ENCODE measurements around the gene PTPRN2. TPM values are rescaled to one million over a fixed set of nuclear protein-coding genes. Genes with fewer than 3 reads are reported as not detected.
A peak's percentile ranks its signal among the peaks of the same experiment; 100 is the strongest.

Gene PTPRN2
- total and polyA plus RNA-seq, 9 of the 15 experiments (the other 6 are each of a cell fraction or from before 2014, with no cell fraction given): not detected

DNA sequence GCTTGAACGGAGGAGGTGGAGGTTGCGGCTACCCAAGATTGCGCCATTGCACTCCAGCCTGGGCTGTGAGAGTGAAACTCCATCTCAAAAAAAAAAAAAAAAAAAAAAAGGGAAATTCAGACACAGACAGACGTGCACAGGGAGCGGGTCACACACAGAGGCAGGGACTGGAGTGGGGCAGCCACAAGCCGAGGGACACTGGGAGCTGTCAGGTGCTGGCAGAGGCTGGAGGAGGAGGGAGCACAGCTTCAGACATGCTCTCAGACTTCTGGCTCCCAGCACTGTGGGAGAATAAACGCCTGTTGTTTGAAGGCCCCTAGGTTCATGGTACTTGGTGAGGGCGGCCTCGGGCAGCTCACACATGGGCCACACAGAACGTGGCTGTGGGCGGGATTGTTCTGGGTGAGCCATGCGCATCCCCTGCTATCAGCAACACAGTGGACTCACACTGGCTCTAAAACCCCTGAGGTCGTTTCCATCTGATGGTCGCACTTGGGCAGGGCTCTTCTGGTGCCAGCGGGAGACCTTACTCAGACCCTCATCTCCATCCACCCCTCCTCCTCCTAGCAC, 874.9 kb downstream of the PTPRN2 start:
- Histone ChIP-seq H3K9ac (ENCODE audit: insufficient read depth in 1 of 2, low read depth in 2 of 2, low read length in 2 of 2) (no peak overlapping the region), H2AFZ (ENCODE audit: low read depth, low read length) (no peak overlapping the region), H3K9me3 (replicated peaks; ENCODE audit: control insufficient read depth, insufficient read depth, low read depth, low read length) (no peaks in the 10 kb centered on the region), H3K4me2 (ENCODE audit: insufficient read depth, low read length) (no peak overlapping the region), H3K9me1 (ENCODE audit: control insufficient read depth, insufficient read depth, low read length) (no peaks in the 10 kb centered on the region), H3K4me3 (no peak overlapping the region), H3K27me3 (ENCODE audit: control insufficient read depth in 2 of 2, insufficient read depth in 2 of 2, low read length in 2 of 2) (peaks cover 62 to 77% of the 10 kb centered on the region in 2 experiments), H3K27ac (ENCODE audit: extremely low read depth, low read depth, low read length) (no peak overlapping the region), H3K36me3 (ENCODE audit: control insufficient read depth, insufficient read depth, low read length) (no peaks in the 10 kb centered on the region), H4K20me1 (replicated peaks; ENCODE audit: control insufficient read depth, insufficient read depth, low read length) (peaks cover 5% of the 10 kb centered on the region), H3K79me2 (ENCODE audit: control insufficient read depth, insufficient read depth, low read length) (no peaks in the 10 kb centered on the region), H3K4me1 (replicated peaks in 1 of 2; ENCODE audit: control insufficient read depth in 2 of 2, insufficient read depth in 2 of 2, low read length in 2 of 2) (no peaks in the 10 kb centered on the region; a peak in 1 of 5 replicates)
- CTCF ChIA-PET (ENCODE audit: low intra/inter-chr PET ratio): no interaction called here
- BruUV-seq (replicated peaks): no TSS peak
- no peak for FAIRE-seq
- no peak for TF ChIP-seq HNRNPK (IDR thresholded peaks at IDR 0.05; ENCODE audit: low read depth, low read length, poor library complexity, severe bottlenecking)
- no peak for TF ChIP-seq NCOA2 (IDR thresholded peaks at IDR 0.05; ENCODE audit: partially characterized antibody in 2 of 2)
- no peak for TF ChIP-seq RAD21 (CRISPR knock-in tag; conservative IDR thresholded peaks at IDR 0.05 in 1 of 2, IDR thresholded peaks at IDR 0.05 in 1 of 2)
- no peak for TF ChIP-seq ZNF311 (CRISPR knock-in tag; IDR thresholded peaks at IDR 0.05)
- TF ChIP-seq ZC3H11A (IDR thresholded peaks at IDR 0.05; ENCODE audit: low read depth, low read length): no peak
- no peak for TF ChIP-seq HDGF (IDR thresholded peaks at IDR 0.05)
- no peak for TF ChIP-seq WHSC1 (IDR thresholded peaks at IDR 0.05; ENCODE audit: low read length)
- no peak for TF ChIP-seq HOMEZ (CRISPR knock-in tag; IDR thresholded peaks at IDR 0.05)
- no peak for TF ChIP-seq ZNF280A (IDR thresholded peaks at IDR 0.05; ENCODE audit: low read depth, partially characterized antibody)
- TF ChIP-seq FOXA1 (IDR thresholded peaks at IDR 0.05; ENCODE audit: borderline replicate concordance): no peak
- no peak for TF ChIP-seq CBFA2T3 (IDR thresholded peaks at IDR 0.05)
- TF ChIP-seq, protein P1, sequence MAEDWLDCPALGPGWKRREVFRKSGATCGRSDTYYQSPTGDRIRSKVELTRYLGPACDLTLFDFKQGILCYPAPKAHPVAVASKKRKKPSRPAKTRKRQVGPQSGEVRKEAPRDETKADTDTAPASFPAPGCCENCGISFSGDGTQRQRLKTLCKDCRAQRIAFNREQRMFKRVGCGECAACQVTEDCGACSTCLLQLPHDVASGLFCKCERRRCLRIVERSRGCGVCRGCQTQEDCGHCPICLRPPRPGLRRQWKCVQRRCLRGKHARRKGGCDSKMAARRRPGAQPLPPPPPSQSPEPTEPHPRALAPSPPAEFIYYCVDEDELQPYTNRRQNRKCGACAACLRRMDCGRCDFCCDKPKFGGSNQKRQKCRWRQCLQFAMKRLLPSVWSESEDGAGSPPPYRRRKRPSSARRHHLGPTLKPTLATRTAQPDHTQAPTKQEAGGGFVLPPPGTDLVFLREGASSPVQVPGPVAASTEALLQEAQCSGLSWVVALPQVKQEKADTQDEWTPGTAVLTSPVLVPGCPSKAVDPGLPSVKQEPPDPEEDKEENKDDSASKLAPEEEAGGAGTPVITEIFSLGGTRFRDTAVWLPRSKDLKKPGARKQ (CRISPR knock-in tag; IDR thresholded peaks at IDR 0.05): no peak
- TF ChIP-seq PHTF2 (CRISPR knock-in tag; IDR thresholded peaks at IDR 0.05): no peak
- intact Hi-C loops (cut with micrococcal nuclease) (no loop called here), in situ Hi-C loops (cut with MboI) (no loop called here)
- no peak for DNase-seq (ENCODE audit: extremely low read depth in 1 of 4, low spot score in 3 of 4)
- POLR2A ChIA-PET: interaction anchor here (0.8 kb wide), 1 partner anchor 11 kb away, joined by 3 read pairs; no protein-coding TSS in a partner anchor
- ATAC-seq: peak; percentile 23; the same call in 2 of the 3 replicates
- WGBS (ENCODE audit: insufficient coverage, low coverage, missing lambda C conversion rate): 3% methylated on average over 14 of the region's 15 CpGs
